A673 (cell line): ENCODE results near the gene ADPRH. TPM values are rescaled to one million over a fixed set of nuclear protein-coding genes. Genes with fewer than 3 reads are reported as not detected.

ENCODE experiments used
- BruUV-seq: library from RNA; stranded (reverse); fragments of 400-500 nt; replicated peaks from 2 replicates; lab custom pipeline; 2021; lab: Mats Ljungman, UMichigan
- CTCF ChIA-PET: fragments of 300-600 bp; sonication (Branson Sonifier 250); formaldehyde crosslinking; loops from one replicate; lab custom pipeline; 2022; ENCODE audit warnings: antibody characterized with exemption; lab: Charles Lee
- POLR2A ChIA-PET: fragments of 300-600 bp; sonication (Branson Sonifier 250); formaldehyde crosslinking; loops from one replicate; lab custom pipeline; 2022; ENCODE audit warnings: antibody characterized with exemption; ENCODE audit not compliant: low non-redundant PET; lab: Charles Lee
- DNase-seq: peaks from one replicate; pipeline ENCODE4 v3.0.0-alpha.2; 2015; ENCODE audit warnings: low spot score
- H3K27ac ChIP-seq: fragments of 200-600 bp; sonication (generic); 2 replicates; pipeline ENCODE4 v1.5.1; 2016; ENCODE audit warnings: mixed run types, low read depth, mild to moderate bottlenecking, mixed read lengths, antibody characterized with exemption, low read length; ENCODE audit not compliant: poor library complexity, severe bottlenecking
- H3K27me3 ChIP-seq: fragments of 200-600 bp; sonication (generic); replicated peaks from 2 replicates; pipeline ENCODE4 v1.6.1; 2017; ENCODE audit warnings: mixed run types, low read depth, mild to moderate bottlenecking, mixed read lengths, antibody characterized with exemption, low read length; ENCODE audit not compliant: insufficient read depth, poor library complexity
- H3K36me3 ChIP-seq: fragments of 200-600 bp; sonication (generic); 2 replicates; pipeline ENCODE4 v1.6.1; 2016; ENCODE audit warnings: mixed run types, mild to moderate bottlenecking, mixed read lengths, antibody characterized with exemption, low read length; ENCODE audit not compliant: insufficient read depth, poor library complexity, severe bottlenecking
- H3K4me1 ChIP-seq: fragments of 200-600 bp; sonication (generic); 2 replicates; pipeline ENCODE4 v1.6.1; 2017; ENCODE audit warnings: mixed run types, mild to moderate bottlenecking, mixed read lengths, antibody characterized with exemption, low read length; ENCODE audit not compliant: insufficient read depth, poor library complexity, severe bottlenecking
- H3K4me3 ChIP-seq: fragments of 200-600 bp; sonication (generic); 2 replicates; pipeline ENCODE4 v1.5.1; 2016; ENCODE audit warnings: low read depth, mixed run types, mild to moderate bottlenecking, mixed read lengths, low read length; ENCODE audit not compliant: poor library complexity, severe bottlenecking
- H3K9me3 ChIP-seq: fragments of 200-600 bp; sonication (generic); 2 replicates; pipeline ENCODE4 v1.6.1; 2016; ENCODE audit warnings: mixed run types, low read depth, mild to moderate bottlenecking, mixed read lengths, antibody characterized with exemption, low read length; ENCODE audit not compliant: poor library complexity, severe bottlenecking
- EZH2 ChIP-seq: fragments of 200-600 bp; sonication (generic); IDR thresholded peaks from 2 replicates; pipeline ENCODE4 v1.6.1; 2017; ENCODE audit warnings: borderline replicate concordance, low read depth, mild to moderate bottlenecking, mixed read lengths, antibody characterized with exemption, low read length; ENCODE audit not compliant: poor library complexity, severe bottlenecking
- intact Hi-C: fragments of 100-400 bp; cut with micrococcal nuclease; formaldehyde crosslinking; loops from one replicate; pipeline ENCODE4 v1.10.0; 2022; ENCODE audit not compliant: unreplicated experiment
- total RNA-seq: library from RNA; stranded (reverse); gene quantifications from 2 replicates; pipeline ENCODE4 v1.2.3, GENCODE V29; 2021
- TF ChIP-seq, protein P1 (sequence below): fragments of 300-800, 200-600 bp; sonication (generic); conservative IDR thresholded peaks from 2 replicates; pipeline ENCODE4 v1.5.1; 2017; ENCODE audit warnings: low read depth, mild to moderate bottlenecking, antibody characterized with exemption, low read length, moderate library complexity, mixed read lengths

ADPRH gene
- total RNA-seq, 1 experiment from 2014 or later, result 0.37 TPM

DNA sequence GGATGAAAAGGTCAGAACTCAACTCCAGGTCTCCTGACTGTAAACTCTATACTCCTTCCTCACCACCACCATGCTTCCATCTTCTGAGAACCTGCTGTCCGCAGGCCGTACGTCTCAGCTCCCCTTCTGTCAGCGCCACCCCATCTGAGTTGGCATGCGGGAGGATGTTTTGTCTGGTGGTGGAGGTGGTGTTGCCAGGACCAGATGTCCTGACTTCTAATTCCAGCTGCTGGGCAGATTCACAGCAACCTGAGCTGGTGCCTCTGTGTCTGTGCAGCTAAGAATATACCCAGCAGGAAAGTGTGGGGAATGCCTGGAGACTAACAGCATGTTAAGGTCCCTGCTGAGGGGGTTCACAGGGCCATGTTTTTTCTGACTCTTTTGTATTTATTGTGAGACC lies 41.6 kb downstream of the ADPRH start:
- no peak for DNase-seq
- intact Hi-C loops, result no loop called here
- H3K27me3 ChIP-seq, result no peaks in the 10 kb centered on the region
- H3K4me1 ChIP-seq, result peaks cover 4% of the 10 kb centered on the region
- no peak overlapping the region for H3K4me3 ChIP-seq
- no peak for TF ChIP-seq EZH2
- TF ChIP-seq, protein P1, sequence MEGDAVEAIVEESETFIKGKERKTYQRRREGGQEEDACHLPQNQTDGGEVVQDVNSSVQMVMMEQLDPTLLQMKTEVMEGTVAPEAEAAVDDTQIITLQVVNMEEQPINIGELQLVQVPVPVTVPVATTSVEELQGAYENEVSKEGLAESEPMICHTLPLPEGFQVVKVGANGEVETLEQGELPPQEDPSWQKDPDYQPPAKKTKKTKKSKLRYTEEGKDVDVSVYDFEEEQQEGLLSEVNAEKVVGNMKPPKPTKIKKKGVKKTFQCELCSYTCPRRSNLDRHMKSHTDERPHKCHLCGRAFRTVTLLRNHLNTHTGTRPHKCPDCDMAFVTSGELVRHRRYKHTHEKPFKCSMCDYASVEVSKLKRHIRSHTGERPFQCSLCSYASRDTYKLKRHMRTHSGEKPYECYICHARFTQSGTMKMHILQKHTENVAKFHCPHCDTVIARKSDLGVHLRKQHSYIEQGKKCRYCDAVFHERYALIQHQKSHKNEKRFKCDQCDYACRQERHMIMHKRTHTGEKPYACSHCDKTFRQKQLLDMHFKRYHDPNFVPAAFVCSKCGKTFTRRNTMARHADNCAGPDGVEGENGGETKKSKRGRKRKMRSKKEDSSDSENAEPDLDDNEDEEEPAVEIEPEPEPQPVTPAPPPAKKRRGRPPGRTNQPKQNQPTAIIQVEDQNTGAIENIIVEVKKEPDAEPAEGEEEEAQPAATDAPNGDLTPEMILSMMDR, result no peak
- no peak overlapping the region for H3K27ac ChIP-seq
- CTCF ChIA-PET, result no interaction called here
- no TSS peak for BruUV-seq
- H3K36me3 ChIP-seq, result no peaks in the 10 kb centered on the region
- POLR2A ChIA-PET, result no interaction called here
- no peaks in the 10 kb centered on the region for H3K9me3 ChIP-seq

- no peaks in the 10 kb centered on the region for H3K27me3 ChIP-seq
- CTCF ChIA-PET, result interaction anchor here (0.7 kb wide), 1 partner anchor 837 kb away, joined by 4 read pairs; no protein-coding TSS in a partner anchor
- H3K4me3 ChIP-seq, result no peak overlapping the region
- H3K9me3 ChIP-seq, result no peaks in the 10 kb centered on the region
- intact Hi-C loops, result no loop called here
- POLR2A ChIA-PET, result no interaction called here
- BruUV-seq, result no TSS peak
- no peak overlapping the region for H3K27ac ChIP-seq
- DNase-seq, result no peak
- H3K4me1 ChIP-seq, result peaks cover 5% of the 10 kb centered on the region
- TF ChIP-seq, protein P1, result no peak
- TF ChIP-seq EZH2, result no peak
- H3K36me3 ChIP-seq, result no peaks in the 10 kb centered on the region
Measured at GRCh38 chr3:119624002-119624720, 44.9 kb downstream of the ADPRH start.

GRCh38 chr3:119625451-119626153 lies 46.3 kb downstream of the ADPRH start:
- H3K9me3 ChIP-seq, result no peaks in the 10 kb centered on the region
- no peak overlapping the region for H3K27ac ChIP-seq
- ChIA-PET CTCF (no interaction called here), POLR2A (no interaction called here)
- no peaks in the 10 kb centered on the region for H3K27me3 ChIP-seq
- H3K4me3 ChIP-seq, result no peak overlapping the region
- no peaks in the 10 kb centered on the region for H3K36me3 ChIP-seq
- no peak for TF ChIP-seq EZH2
- TF ChIP-seq, protein P1, result no peak
- BruUV-seq, result no TSS peak
- DNase-seq, result peak; percentile 42
- peaks cover 5% of the 10 kb centered on the region for H3K4me1 ChIP-seq
- intact Hi-C loops, result no loop called here
